Tibial nerve (tissue), 3 donors: ENCODE measurements around the gene COL25A1.

Experiments
- CTCF ChIP-seq, 5 experiments: fragments of 200-600 bp in 3 of 5; fragments of 450-650 bp in 2 of 5; sonication (generic) in 3 of 5; IDR thresholded peaks; one replicate each; pipeline ENCODE4 v1.5.1; 2016 to 2019; ENCODE audit warnings: antibody characterized with exemption in 5 of 5, mild to moderate bottlenecking in 3 of 5, moderate library complexity in 2 of 5
- POLR2A ChIP-seq, 2 donors: fragments of 450-650 bp; IDR thresholded peaks; one replicate each; pipeline ENCODE4 v1.6.1; 2017; ENCODE audit warnings: antibody characterized with exemption in 2 of 2, mild to moderate bottlenecking in 2 of 2, moderate library complexity in 2 of 2

GRCh38 chr4:108825737-108826136 is 476.7 kb downstream of the COL25A1 start:
- TF ChIP-seq CTCF (IDR thresholded peaks at IDR 0.05) (no peak), POLR2A (IDR thresholded peaks at IDR 0.05) (no peak)
